Measurements from ENCODE around the gene CNOT8. TPM values are rescaled to one million over a fixed set of nuclear protein-coding genes. Genes with fewer than 3 reads are reported as not detected.

The CNOT8 gene
- total RNA-seq, 2 experiments from 2014 or later, result 66.5 to 66.9 TPM

GRCh38 chr5:154878642-154879335, 20.4 kb downstream of the CNOT8 start:
- POLR2A ChIA-PET, result no interaction called here
- Mint-ChIP-seq H3K27ac (no peak overlapping the region), H3K9me3 (peaks cover 29% of the 10 kb centered on the region), H3K4me1 (ENCODE audit: low read depth) (no peaks in the 10 kb centered on the region), H3K27me3 (no peaks in the 10 kb centered on the region), H3K36me3 (peaks cover 79% of the 10 kb centered on the region), H3K4me3 (no peak overlapping the region)
- CTCF ChIA-PET, result no interaction called here
- no peak for DNase-seq
- intact Hi-C loops (cut with micrococcal nuclease), result no loop called here

- CTCF ChIA-PET, result no interaction called here
- Mint-ChIP-seq H3K36me3 (peaks cover 83% of the 10 kb centered on the region), H3K4me3 (no peak overlapping the region)
These were observed 23.6 kb downstream of the CNOT8 start for GRCh38 chr5:154881986-154882385.

DNA sequence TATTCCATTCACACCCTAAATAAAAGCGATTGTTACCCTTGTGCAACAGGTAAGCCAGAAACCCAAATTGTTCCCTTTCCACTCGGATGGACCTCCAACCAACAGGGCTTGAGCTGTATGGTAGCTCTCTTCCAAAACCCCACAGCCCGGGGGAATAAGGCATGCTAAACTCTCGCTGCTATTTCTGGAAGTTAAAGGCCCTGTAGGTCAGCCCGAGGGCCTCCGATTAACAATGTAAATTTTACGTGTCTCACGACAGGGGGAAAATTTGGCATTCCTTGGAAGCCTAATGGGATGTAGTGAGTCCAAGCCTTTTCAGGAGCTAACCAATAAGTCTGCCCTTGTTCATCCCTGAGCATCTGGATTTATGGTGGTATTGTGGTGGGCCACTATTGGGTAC, 26.0 kb downstream of the CNOT8 start:
- no peak overlapping the region for H3K4me3 Mint-ChIP-seq
- no peaks in the 10 kb centered on the region for H3K4me1 Mint-ChIP-seq (ENCODE audit: low read depth)
- H3K27me3 Mint-ChIP-seq, result no peaks in the 10 kb centered on the region
- CTCF ChIA-PET, result no interaction called here
- DNase-seq, result no peak
- H3K9me3 Mint-ChIP-seq, result peaks cover 46% of the 10 kb centered on the region
- POLR2A ChIA-PET, result no interaction called here
- no peak overlapping the region for H3K27ac Mint-ChIP-seq
- intact Hi-C loops (cut with micrococcal nuclease), result no loop called here
- peaks cover 87% of the 10 kb centered on the region for H3K36me3 Mint-ChIP-seq

More at GRCh38 chr5:154881986-154882385, 23.6 kb downstream of the CNOT8 start:
- no peak for DNase-seq
- intact Hi-C loops (cut with micrococcal nuclease), result no loop called here
- Mint-ChIP-seq H3K4me1 (ENCODE audit: low read depth) (no peaks in the 10 kb centered on the region), H3K27ac (no peak overlapping the region), H3K9me3 (peaks cover 50% of the 10 kb centered on the region), H3K27me3 (no peaks in the 10 kb centered on the region)
- POLR2A ChIA-PET, result no interaction called here

- H3K36me3 Mint-ChIP-seq, result peaks cover 84% of the 10 kb centered on the region
- no peak overlapping the region for H3K4me3 Mint-ChIP-seq
- POLR2A ChIA-PET, result no interaction called here
- intact Hi-C loops (cut with micrococcal nuclease), result no loop called here
- no peak overlapping the region for H3K27ac Mint-ChIP-seq
- no peak for DNase-seq
- CTCF ChIA-PET, result no interaction called here
- no peaks in the 10 kb centered on the region for H3K27me3 Mint-ChIP-seq
- peaks cover 37% of the 10 kb centered on the region for H3K9me3 Mint-ChIP-seq
- H3K4me1 Mint-ChIP-seq (ENCODE audit: low read depth), result no peaks in the 10 kb centered on the region
These were observed 27.0 kb downstream of the CNOT8 start for GRCh38 chr5:154885439-154885838.

DNA sequence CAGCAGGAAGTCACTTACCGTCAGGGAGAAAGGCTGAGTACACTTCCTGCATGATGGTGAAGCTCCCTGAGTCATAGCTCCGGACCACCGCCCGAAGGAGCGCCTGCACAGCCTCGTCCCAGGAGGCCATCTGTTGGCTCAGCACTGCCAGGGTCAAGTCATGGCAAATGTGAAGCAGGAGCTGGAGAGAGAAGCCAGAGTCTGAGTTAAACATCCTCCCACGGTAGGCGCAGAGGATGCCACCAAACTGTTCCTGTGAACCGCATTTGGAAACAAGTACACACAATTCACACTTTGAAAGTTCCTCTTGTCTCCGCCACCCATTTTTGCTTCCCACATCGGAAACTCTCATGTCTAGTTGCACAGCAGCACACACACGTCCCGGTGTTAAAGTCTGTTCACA, 33.9 kb downstream of the CNOT8 start:
- CTCF ChIA-PET, result no interaction called here
- Mint-ChIP-seq H3K36me3 (peaks cover 66% of the 10 kb centered on the region), H3K9me3 (peaks cover 10% of the 10 kb centered on the region)

GRCh38 chr5:154893381-154893780, 35.0 kb downstream of the CNOT8 start:
- Mint-ChIP-seq H3K9me3 (peaks cover 2% of the 10 kb centered on the region), H3K27me3 (no peaks in the 10 kb centered on the region), H3K4me1 (ENCODE audit: low read depth) (no peaks in the 10 kb centered on the region), H3K27ac (no peak overlapping the region), H3K4me3 (no peak overlapping the region), H3K36me3 (peaks cover 64% of the 10 kb centered on the region)
- ChIA-PET POLR2A (no interaction called here), CTCF (no interaction called here)
- intact Hi-C loops (cut with micrococcal nuclease), result no loop called here
- DNase-seq, result no peak

More for the DNA sequence above, 33.9 kb downstream of the CNOT8 start:
- Mint-ChIP-seq H3K4me3 (no peak overlapping the region), H3K27ac (no peak overlapping the region), H3K4me1 (ENCODE audit: low read depth) (no peaks in the 10 kb centered on the region), H3K27me3 (no peaks in the 10 kb centered on the region)
- POLR2A ChIA-PET, result no interaction called here
- DNase-seq, result no peak
- intact Hi-C loops (cut with micrococcal nuclease), result no loop called here

- ChIA-PET CTCF (no interaction called here), POLR2A (no interaction called here)
- H3K4me3 Mint-ChIP-seq, result no peak overlapping the region
- no peaks in the 10 kb centered on the region for H3K4me1 Mint-ChIP-seq (ENCODE audit: low read depth)
- H3K36me3 Mint-ChIP-seq, result peaks cover 66% of the 10 kb centered on the region
- no peaks in the 10 kb centered on the region for H3K27me3 Mint-ChIP-seq
- H3K27ac Mint-ChIP-seq, result peak overlapping the region; percentile 45
- intact Hi-C loops (cut with micrococcal nuclease), result no loop called here
- no peaks in the 10 kb centered on the region for H3K9me3 Mint-ChIP-seq
- no peak for DNase-seq
These were observed 37.5 kb downstream of the CNOT8 start for GRCh38 chr5:154895606-154896561.

- Mint-ChIP-seq H3K36me3 (peaks cover 60% of the 10 kb centered on the region), H3K27ac (peak overlapping the region; percentile 45), H3K9me3 (no peaks in the 10 kb centered on the region), H3K4me1 (ENCODE audit: low read depth) (no peaks in the 10 kb centered on the region), H3K27me3 (no peaks in the 10 kb centered on the region), H3K4me3 (no peak overlapping the region)
- CTCF ChIA-PET, result no interaction called here
- no peak for DNase-seq
- intact Hi-C loops (cut with micrococcal nuclease), result no loop called here
- POLR2A ChIA-PET, result no interaction called here
These were observed 38.2 kb downstream of the CNOT8 start for GRCh38 chr5:154896562-154897165.

DNA sequence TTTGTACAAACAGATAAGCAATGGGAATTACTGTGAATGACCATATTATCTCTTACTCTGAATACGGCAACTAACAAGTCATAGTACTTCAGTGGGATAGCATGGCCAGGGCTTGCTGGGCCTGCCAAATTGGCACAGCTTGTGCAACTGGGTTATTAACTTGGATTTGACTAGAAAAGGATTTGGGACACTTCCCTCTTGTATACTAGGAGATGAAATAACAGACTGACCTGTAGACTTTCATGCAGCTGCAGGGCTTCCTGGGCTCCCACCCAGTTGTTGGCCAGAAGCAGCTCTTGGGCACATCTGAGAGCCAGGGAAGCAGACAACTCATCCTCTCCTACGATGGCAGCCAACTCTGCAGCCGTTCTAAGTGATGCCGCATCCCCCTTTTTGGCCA, 39.8 kb downstream of the CNOT8 start:
- peaks cover 63% of the 10 kb centered on the region for H3K36me3 Mint-ChIP-seq
- POLR2A ChIA-PET, result no interaction called here
- DNase-seq, result no peak
- CTCF ChIA-PET, result no interaction called here
- no peaks in the 10 kb centered on the region for H3K27me3 Mint-ChIP-seq
- intact Hi-C loops (cut with micrococcal nuclease), result no loop called here
- no peak overlapping the region for H3K27ac Mint-ChIP-seq
- no peaks in the 10 kb centered on the region for H3K4me1 Mint-ChIP-seq (ENCODE audit: low read depth)
- H3K9me3 Mint-ChIP-seq, result no peaks in the 10 kb centered on the region
- no peak overlapping the region for H3K4me3 Mint-ChIP-seq

DNA sequence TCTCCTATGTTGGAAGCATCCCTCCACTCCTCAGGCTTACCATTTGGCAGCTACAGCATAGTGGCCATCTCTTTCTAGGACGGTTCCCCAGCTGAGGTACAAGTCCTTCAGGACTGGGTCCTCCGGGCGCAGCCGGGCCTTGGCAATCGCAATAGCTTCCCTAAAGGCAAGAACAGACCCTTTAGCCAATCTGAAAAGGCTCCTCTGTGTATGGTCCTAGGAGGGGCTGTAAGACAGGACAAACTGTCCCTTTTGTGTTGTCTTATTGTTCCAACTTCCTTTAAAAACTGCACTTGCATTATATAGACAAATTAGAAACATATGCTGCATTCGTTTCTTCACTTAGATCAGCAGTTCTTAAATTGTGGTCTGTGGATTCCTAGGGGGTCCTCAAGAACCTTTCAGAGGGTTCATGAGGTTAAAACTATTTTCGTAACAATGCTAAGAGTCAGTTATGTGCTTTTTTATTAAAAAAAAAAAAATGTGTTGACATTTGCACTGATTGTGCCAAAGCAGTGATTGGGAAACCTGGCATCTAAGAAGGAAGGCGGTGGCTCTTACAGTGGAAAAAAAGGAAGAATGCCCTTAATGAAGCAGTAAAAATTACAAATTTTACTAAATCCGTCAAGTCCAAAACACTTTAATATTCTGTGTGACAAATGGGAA, 40.9 kb downstream of the CNOT8 start:
- ChIA-PET POLR2A (no interaction called here), CTCF (no interaction called here)
- Mint-ChIP-seq H3K27me3 (no peaks in the 10 kb centered on the region), H3K27ac (no peak overlapping the region), H3K36me3 (peaks cover 59% of the 10 kb centered on the region), H3K9me3 (no peaks in the 10 kb centered on the region), H3K4me1 (ENCODE audit: low read depth) (no peaks in the 10 kb centered on the region), H3K4me3 (no peak overlapping the region)
- intact Hi-C loops (cut with micrococcal nuclease), result no loop called here
- DNase-seq, result no peak

DNA sequence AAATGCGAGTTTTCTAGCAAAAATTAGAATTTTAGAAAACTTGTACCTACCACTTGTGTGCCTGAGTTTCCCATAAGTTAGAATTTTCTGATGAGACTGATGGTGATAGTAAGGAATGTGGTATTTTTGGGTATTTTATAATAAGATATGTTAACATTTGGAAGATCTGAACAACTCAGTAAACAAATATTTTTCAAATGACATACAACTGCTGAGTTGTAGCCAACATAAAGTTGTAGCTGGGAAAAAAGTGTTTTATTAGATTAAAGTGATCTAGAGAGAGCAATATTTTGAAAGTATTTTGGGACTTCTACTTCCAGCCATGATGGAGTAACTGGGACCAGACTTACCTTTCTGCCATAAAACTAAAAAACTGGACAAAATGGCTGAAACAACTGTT, 41.6 kb downstream of the CNOT8 start:
- no peak overlapping the region for H3K4me3 Mint-ChIP-seq
- H3K4me1 Mint-ChIP-seq (ENCODE audit: low read depth), result no peaks in the 10 kb centered on the region
- no peaks in the 10 kb centered on the region for H3K9me3 Mint-ChIP-seq
- CTCF ChIA-PET, result no interaction called here
- intact Hi-C loops (cut with micrococcal nuclease), result no loop called here
- H3K27me3 Mint-ChIP-seq, result no peaks in the 10 kb centered on the region
- DNase-seq, result no peak
- POLR2A ChIA-PET, result no interaction called here
- H3K27ac Mint-ChIP-seq, result no peak overlapping the region
- peaks cover 63% of the 10 kb centered on the region for H3K36me3 Mint-ChIP-seq

DNA sequence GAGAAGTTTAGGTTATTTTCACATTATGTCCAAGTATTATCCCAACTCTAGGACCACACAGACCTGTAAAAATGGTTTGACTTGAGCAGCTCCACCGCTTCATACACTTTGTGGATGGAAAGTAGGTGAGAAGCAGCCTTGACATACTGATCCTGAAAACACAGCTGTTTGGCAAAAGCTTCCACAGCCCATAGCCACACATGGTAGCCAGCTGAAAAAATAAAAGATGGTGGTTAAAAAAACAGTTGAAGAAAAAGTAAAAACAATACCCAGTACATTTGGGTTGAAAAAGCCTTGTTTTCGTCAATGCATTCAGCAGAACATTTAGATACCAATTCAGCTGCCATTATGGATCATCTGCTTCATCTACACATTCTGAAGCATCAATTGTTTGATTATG, 42.8 kb downstream of the CNOT8 start:
- intact Hi-C loops (cut with micrococcal nuclease), result no loop called here
- Mint-ChIP-seq H3K36me3 (peaks cover 54% of the 10 kb centered on the region), H3K4me1 (ENCODE audit: low read depth) (no peaks in the 10 kb centered on the region), H3K27ac (no peak overlapping the region), H3K4me3 (no peak overlapping the region), H3K27me3 (no peaks in the 10 kb centered on the region), H3K9me3 (no peaks in the 10 kb centered on the region)
- POLR2A ChIA-PET, result no interaction called here
- DNase-seq, result no peak
- CTCF ChIA-PET, result interaction anchor here (0.9 kb wide), 1 partner anchor 16 kb away, joined by 3 read pairs; no protein-coding TSS in a partner anchor

Measured in activated CD4-positive, alpha-beta memory T cell treated with anti-CD3 and anti-CD28 coated beads for 36 hours (primary cell).